H9 (cell line): ENCODE results near the gene USP37. TPM values are rescaled to one million over a fixed set of nuclear protein-coding genes. Genes with fewer than 3 reads are reported as not detected.

Source experiments
- DNase-seq: peaks from one replicate; pipeline ENCODE4 v3.0.0-alpha.2; 2017
- H2AFZ ChIP-seq: one replicate; pipeline ENCODE4 v1.6.1; 2013; ENCODE audit warnings: mild to moderate bottlenecking, low read length, control low read depth, moderate library complexity
- H2AK5ac ChIP-seq: 2 replicates; pipeline ENCODE4 v1.6.1; 2013; ENCODE audit warnings: low read length, control low read depth, mixed read lengths; ENCODE audit not compliant: insufficient read length
- H2BK120ac ChIP-seq: one replicate; pipeline ENCODE4 v1.6.1; 2013; ENCODE audit warnings: low read depth, mild to moderate bottlenecking, low read length, control low read depth, inconsistent platforms; ENCODE audit not compliant: poor library complexity, severe bottlenecking
- H2BK12ac ChIP-seq: 2 replicates; pipeline ENCODE4 v1.6.1; 2013; ENCODE audit warnings: low read length, control low read depth, mixed read lengths, low read depth; ENCODE audit not compliant: insufficient read length
- H2BK15ac ChIP-seq: 2 replicates; pipeline ENCODE4 v1.6.1; 2013; ENCODE audit warnings: low read depth, low read length, control low read depth
- H2BK20ac ChIP-seq: one replicate; pipeline ENCODE4 v1.6.1; 2013; ENCODE audit warnings: low read depth, mild to moderate bottlenecking, low read length, control low read depth, inconsistent platforms; ENCODE audit not compliant: poor library complexity, severe bottlenecking
- H2BK5ac ChIP-seq: 2 replicates; pipeline ENCODE4 v1.6.1; 2013; ENCODE audit warnings: low read length, control low read depth, mixed read lengths; ENCODE audit not compliant: insufficient read length
- H3K14ac ChIP-seq: 2 replicates; pipeline ENCODE4 v1.6.1; 2013; ENCODE audit warnings: low read length, control low read depth; ENCODE audit not compliant: insufficient read depth
- H3K18ac ChIP-seq: 2 replicates; pipeline ENCODE4 v1.6.1; 2013; ENCODE audit warnings: low read depth, mild to moderate bottlenecking, mixed read lengths, low read length, control low read depth; ENCODE audit not compliant: insufficient read length
- H3K23ac ChIP-seq: 2 replicates; pipeline ENCODE4 v1.6.1; 2013; ENCODE audit warnings: low read length, control low read depth, mixed read lengths, low read depth; ENCODE audit not compliant: insufficient read length
- H3K23me2 ChIP-seq: 2 replicates; pipeline ENCODE4 v1.6.1; 2013; ENCODE audit warnings: low read depth, mild to moderate bottlenecking, mixed read lengths, low read length, control low read depth; ENCODE audit not compliant: insufficient read length, poor library complexity, severe bottlenecking
- H3K27ac ChIP-seq: 2 replicates; pipeline ENCODE4 v1.5.1; 2013; ENCODE audit warnings: low read length, control low read depth, mixed read lengths, low read depth; ENCODE audit not compliant: insufficient read length
- H3K27me3 ChIP-seq: 2 replicates; pipeline ENCODE4 v1.6.1; 2013; ENCODE audit warnings: low read length, control low read depth, inconsistent platforms; ENCODE audit not compliant: insufficient read depth
- H3K4ac ChIP-seq: 2 replicates; pipeline ENCODE4 v1.6.1; 2013; ENCODE audit warnings: low read depth, mild to moderate bottlenecking, control low read depth, inconsistent platforms, low read length, moderate library complexity
- H3K4me1 ChIP-seq: 2 replicates; pipeline ENCODE4 v1.6.1; 2013; ENCODE audit warnings: low read length, control low read depth, inconsistent platforms; ENCODE audit not compliant: insufficient read depth
- H3K4me2 ChIP-seq: 2 replicates; pipeline ENCODE4 v1.6.1; 2013; ENCODE audit warnings: low read length, control low read depth, mixed read lengths; ENCODE audit not compliant: insufficient read length, insufficient read depth
- H3K56ac ChIP-seq: 2 replicates; pipeline ENCODE4 v1.6.1; 2013; ENCODE audit warnings: low read depth, mild to moderate bottlenecking, mixed read lengths, low read length, control low read depth; ENCODE audit not compliant: insufficient read length
- H3K79me1 ChIP-seq: 2 replicates; pipeline ENCODE4 v1.6.1; 2013; ENCODE audit warnings: low read depth, mild to moderate bottlenecking, moderate library complexity, low read length, control low read depth, inconsistent platforms; ENCODE audit not compliant: insufficient read depth, poor library complexity, severe bottlenecking
- H3K79me2 ChIP-seq: 2 replicates; pipeline ENCODE4 v1.6.1; 2013; ENCODE audit warnings: low read length, control low read depth, inconsistent platforms; ENCODE audit not compliant: insufficient read depth
- H3K9ac ChIP-seq: 2 replicates; pipeline ENCODE4 v1.6.1; 2013; ENCODE audit warnings: low read length, control low read depth, mixed read lengths; ENCODE audit not compliant: insufficient read length; ENCODE audit errors: extremely low read depth
- H3K9me3 ChIP-seq: one replicate; pipeline ENCODE4 v1.6.1; 2013; ENCODE audit warnings: low read depth, low read length, inconsistent platforms; ENCODE audit not compliant: control insufficient read depth
- H3T11ph ChIP-seq: one replicate; pipeline ENCODE4 v1.6.1; 2013; ENCODE audit warnings: mild to moderate bottlenecking, low read length, control low read depth, inconsistent platforms
- H4K20me1 ChIP-seq: one replicate; pipeline ENCODE4 v1.6.1; 2013; ENCODE audit not compliant: control insufficient read depth, insufficient read length, insufficient read depth
- H4K5ac ChIP-seq: 2 replicates; pipeline ENCODE4 v1.6.1; 2013; ENCODE audit warnings: low read depth, mild to moderate bottlenecking, mixed read lengths, low read length, control low read depth; ENCODE audit not compliant: insufficient read length
- H4K8ac ChIP-seq: replicated peaks from 2 replicates; pipeline ENCODE4 v1.6.1; 2013; ENCODE audit warnings: low read length, control low read depth, mixed read lengths, low read depth; ENCODE audit not compliant: insufficient read length
- H4K91ac ChIP-seq: 2 replicates; pipeline ENCODE4 v1.6.1; 2013; ENCODE audit warnings: low read depth, mild to moderate bottlenecking, moderate library complexity, mixed read lengths, low read length, control low read depth; ENCODE audit not compliant: insufficient read length
- H3K27ac Mint-ChIP-seq, 3 experiments: 2 replicates in 2 of 3; 3 replicates in 1 of 3; pipeline ENCODE4 v1.8.0; 2020 to 2021; ENCODE audit warnings: mixed read lengths in 3 of 3, mild to moderate bottlenecking in 1 of 3, moderate library complexity in 1 of 3
- H3K27me3 Mint-ChIP-seq: 2 replicates; pipeline ENCODE4 v1.8.0; 2021; ENCODE audit warnings: low read depth, mild to moderate bottlenecking, moderate library complexity, mixed read lengths
- H3K36me3 Mint-ChIP-seq, 3 experiments: 2 replicates in 2 of 3; 3 replicates in 1 of 3; pipeline ENCODE4 v1.8.0; 2020 to 2021; ENCODE audit warnings: low read depth in 3 of 3, mixed read lengths in 3 of 3; ENCODE audit not compliant: insufficient read depth in 1 of 3
- H3K4me1 Mint-ChIP-seq, 2 experiments: 2 replicates each; pipeline ENCODE4 v1.8.0; 2020; ENCODE audit warnings: mixed read lengths in 2 of 2
- H3K4me3 Mint-ChIP-seq, 2 experiments: 2 replicates in 1 of 2; 3 replicates in 1 of 2; pipeline ENCODE4 v1.8.0; 2020 to 2021; ENCODE audit warnings: mild to moderate bottlenecking in 2 of 2, mixed read lengths in 2 of 2, moderate library complexity in 1 of 2
- H3K9me3 Mint-ChIP-seq, 2 experiments: 2 replicates in 1 of 2; 3 replicates in 1 of 2; pipeline ENCODE4 v1.8.0; 2020; ENCODE audit warnings: mild to moderate bottlenecking in 2 of 2, mixed read lengths in 2 of 2, moderate library complexity in 1 of 2
- WGBS: extraction: QIAGEN DNeasy Blood & Tissue Kit; methylation state at CpG from one replicate; pipeline ENCODE4 v1.1.7; 2013; ENCODE audit warnings: missing lambda C conversion rate, low lambda C conversion rate, mixed read lengths; ENCODE audit not compliant: insufficient read length; ENCODE audit errors: extremely low coverage; 5-methylcytosine and 5-hydroxymethylcytosine counted together
- total RNA-seq: library from RNA; stranded (reverse); gene quantifications from 2 replicates; pipeline ENCODE4 v1.2.1, GENCODE V29; 2021
- TF ChIP-seq, protein P1 (sequence below): fragments of 200-600 bp; sonication (generic); conservative IDR thresholded peaks from 3 replicates; pipeline ENCODE4 v1.8.0; 2021; ENCODE audit warnings: antibody characterized with exemption, mild to moderate bottlenecking

USP37 gene
- total RNA-seq, 1 experiment from 2014 or later: 34.9 TPM

DNA sequence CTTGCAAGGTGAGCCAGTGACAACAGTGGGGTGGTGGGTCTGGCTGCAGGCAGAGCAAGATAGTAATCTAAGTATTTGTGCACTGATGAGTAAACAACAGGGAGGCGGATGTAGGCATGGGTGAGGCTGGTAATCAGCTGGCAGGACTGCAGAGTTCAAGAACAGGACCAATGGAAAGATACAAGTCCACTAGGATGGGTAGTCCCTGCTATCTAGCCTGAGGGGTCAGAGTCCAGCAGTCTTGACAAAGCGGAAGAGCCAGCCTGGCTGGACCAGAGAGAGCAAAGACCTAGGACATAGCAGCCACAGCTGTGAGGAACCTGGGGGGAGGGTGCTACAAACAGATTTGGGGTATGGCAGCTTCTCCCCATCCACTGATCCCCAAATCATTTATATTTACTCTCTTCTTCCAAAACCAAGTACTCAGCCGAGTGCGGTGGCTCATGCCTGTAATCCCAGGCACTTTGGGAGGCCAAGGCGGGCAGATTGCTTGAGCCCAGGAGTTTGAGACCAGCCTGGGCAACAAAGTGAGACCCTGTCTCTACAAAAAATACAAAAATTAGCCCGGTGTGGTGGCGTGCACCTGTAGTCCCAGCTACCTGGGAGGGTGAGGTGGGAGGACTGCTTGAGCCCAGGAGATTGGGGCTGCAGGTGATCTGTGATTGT is 123.3 kb downstream of the USP37 start:
- WGBS: no CpG with 5 or more reads among the region's 7 CpGs
- H3K4ac ChIP-seq: no peak overlapping the region
- no peak overlapping the region for H3K56ac ChIP-seq

More for the DNA sequence above, 123.3 kb downstream of the USP37 start:
- Histone ChIP-seq H3K27ac (no peak overlapping the region), H3K9ac (no peak overlapping the region), H3K23me2 (no peaks in the 10 kb centered on the region), H3K79me1 (no peaks in the 10 kb centered on the region), H3K14ac (no peak overlapping the region), H2BK120ac (no peak overlapping the region), H2BK12ac (no peak overlapping the region), H4K5ac (no peak overlapping the region), H3K79me2 (no peaks in the 10 kb centered on the region), H2BK15ac (no peak overlapping the region), H3K4me1 (no peaks in the 10 kb centered on the region), H4K8ac (no peak overlapping the region), H2AK5ac (no peak overlapping the region), H2AFZ (no peak overlapping the region), H3K9me3 (no peaks in the 10 kb centered on the region), H3K23ac (no peak overlapping the region), H3K27me3 (no peaks in the 10 kb centered on the region), H4K20me1 (no peaks in the 10 kb centered on the region), H3K4me2 (no peak overlapping the region), H2BK5ac (no peak overlapping the region), H3K18ac (no peak overlapping the region), H4K91ac (no peak overlapping the region), H3T11ph (no peak overlapping the region), H2BK20ac (no peak overlapping the region)
- no peak overlapping the region for H3K4me3 Mint-ChIP-seq
- peaks cover 3 to 32% (median 12%) of the 10 kb centered on the region in 3 experiments; a peak in 6 of 7 replicates for H3K36me3 Mint-ChIP-seq
- H3K4me1 Mint-ChIP-seq: no peaks in the 10 kb centered on the region
- TF ChIP-seq, protein P1, sequence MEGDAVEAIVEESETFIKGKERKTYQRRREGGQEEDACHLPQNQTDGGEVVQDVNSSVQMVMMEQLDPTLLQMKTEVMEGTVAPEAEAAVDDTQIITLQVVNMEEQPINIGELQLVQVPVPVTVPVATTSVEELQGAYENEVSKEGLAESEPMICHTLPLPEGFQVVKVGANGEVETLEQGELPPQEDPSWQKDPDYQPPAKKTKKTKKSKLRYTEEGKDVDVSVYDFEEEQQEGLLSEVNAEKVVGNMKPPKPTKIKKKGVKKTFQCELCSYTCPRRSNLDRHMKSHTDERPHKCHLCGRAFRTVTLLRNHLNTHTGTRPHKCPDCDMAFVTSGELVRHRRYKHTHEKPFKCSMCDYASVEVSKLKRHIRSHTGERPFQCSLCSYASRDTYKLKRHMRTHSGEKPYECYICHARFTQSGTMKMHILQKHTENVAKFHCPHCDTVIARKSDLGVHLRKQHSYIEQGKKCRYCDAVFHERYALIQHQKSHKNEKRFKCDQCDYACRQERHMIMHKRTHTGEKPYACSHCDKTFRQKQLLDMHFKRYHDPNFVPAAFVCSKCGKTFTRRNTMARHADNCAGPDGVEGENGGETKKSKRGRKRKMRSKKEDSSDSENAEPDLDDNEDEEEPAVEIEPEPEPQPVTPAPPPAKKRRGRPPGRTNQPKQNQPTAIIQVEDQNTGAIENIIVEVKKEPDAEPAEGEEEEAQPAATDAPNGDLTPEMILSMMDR: no peak
- DNase-seq: no peak
- H3K27ac Mint-ChIP-seq: peak overlapping the region; percentile 6 to 84 (median 31); a peak in 3 of 7 replicates
- no peaks in the 10 kb centered on the region for H3K9me3 Mint-ChIP-seq
- H3K27me3 Mint-ChIP-seq: no peaks in the 10 kb centered on the region
